GM21390 (cell line): ENCODE measurements around the gene BCAS1.
A peak's percentile ranks its signal among the peaks of the same experiment; 100 is the strongest.

ENCODE experiments used
- ATAC-seq: cut with Tn5 transposase; IDR thresholded peaks from one replicate; pipeline ENCODE4 v1.9.1; 2021; ENCODE audit not compliant: unreplicated experiment

Gene BCAS1

GRCh38 chr20:53915446-53916172, 154.8 kb downstream of the BCAS1 start:
- ATAC-seq: peak; percentile 53

DNA sequence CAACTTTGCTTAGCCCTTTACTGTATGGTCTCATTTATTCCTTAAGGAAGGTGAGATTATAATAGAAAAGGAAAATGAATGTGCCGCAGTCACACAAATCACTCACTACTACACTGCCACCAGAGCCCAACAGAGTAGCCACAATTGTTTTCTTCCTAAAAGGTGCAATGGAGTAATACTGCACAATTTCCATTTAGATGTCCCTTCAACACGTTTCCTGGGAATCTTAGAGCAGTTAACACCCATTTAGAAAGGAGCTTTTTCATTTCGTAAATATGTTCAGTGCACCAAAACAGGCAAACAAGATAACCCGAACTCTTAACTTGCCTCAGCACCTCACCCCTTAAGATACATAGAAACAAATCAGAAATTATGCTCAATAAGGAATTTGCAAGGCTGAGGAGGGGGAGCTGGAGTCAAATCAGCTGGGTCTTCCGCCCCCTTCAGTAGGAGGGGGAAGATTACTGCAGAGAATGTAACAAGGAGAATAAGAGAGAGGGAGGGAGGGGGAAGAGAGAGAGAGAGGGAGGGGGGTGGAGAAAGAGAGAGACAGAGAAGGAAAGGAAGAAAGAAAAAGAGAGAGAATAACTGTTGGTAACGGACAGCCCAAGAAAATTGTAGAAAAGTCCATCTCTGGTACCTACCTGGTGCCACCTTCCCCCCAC, 155.5 kb downstream of the BCAS1 start:
- ATAC-seq: no peak

DNA sequence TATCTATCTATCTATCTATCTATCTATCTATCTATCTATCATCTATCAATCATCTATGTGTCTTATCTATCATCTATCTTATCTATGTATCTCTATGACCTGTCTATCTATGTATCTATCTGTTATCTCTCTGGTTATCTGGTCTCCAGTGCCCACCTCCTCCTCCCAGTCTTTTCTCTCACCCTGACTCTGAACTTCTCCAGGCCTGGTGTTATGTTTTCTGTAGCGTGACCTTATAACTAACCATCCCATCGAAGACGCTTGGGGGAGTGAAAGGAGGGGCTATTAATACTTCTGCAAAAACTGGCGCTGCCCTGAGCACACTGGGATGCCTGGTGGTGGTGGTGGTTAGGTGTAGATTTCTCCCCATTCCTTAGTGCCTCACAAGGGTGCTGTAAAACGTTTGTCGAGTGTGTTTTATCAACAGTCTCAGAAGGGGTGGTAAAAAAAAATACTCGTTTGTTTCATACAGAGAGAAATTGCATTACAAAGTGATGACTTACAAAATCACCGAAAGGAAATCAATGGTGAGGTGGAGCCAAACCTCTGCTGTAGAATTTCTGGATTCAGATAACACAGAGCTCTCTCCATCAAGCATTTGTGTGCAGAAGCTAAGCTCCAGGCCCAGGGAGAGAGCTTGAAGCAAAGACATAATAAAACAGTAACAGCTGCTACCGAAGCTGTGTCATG, 156.2 kb downstream of the BCAS1 start:
- ATAC-seq: no peak

DNA sequence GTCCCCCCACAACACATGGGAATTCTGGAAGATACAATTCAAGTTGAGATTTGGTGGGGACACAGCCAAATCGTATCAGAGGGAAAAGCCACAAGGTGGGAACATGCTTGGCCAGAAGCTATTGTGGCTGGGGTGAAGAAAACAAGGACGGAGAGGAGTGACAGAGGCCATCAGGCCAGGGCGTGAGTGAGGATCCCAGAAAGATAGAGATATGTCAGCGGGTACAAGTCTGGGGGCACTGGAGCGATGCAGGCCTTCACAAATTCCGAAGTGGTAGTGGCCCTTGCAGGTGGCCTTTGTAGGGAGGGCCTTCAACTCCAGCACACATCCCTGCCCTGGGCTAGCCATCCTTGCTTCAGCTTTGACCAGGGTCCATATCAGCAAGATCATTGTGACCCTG, 159.1 kb downstream of the BCAS1 start:
- ATAC-seq: no peak

GRCh38 chr20:53910351-53911002, 159.9 kb downstream of the BCAS1 start:
- no peak for ATAC-seq

- ATAC-seq: no peak
Observed at GRCh38 chr20:53907968-53908751, 162.2 kb downstream of the BCAS1 start.

DNA sequence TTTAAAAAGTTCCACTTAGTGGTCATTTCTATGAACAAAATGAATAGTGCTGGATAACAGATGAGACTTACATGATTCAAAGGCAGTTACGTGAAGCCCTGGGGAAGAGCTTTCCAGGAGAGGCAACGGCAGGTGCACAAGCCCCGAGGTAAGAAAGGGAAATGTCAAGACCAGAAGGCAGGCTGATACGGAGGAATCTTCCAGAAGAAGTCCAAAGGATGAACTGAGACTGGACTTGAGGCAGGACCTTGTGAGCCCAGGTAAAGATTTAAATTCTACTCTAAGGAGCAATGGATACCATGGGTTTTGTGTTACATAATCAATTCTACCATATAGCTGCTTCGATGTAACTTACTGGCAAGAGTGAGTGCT, 164.6 kb downstream of the BCAS1 start:
- no peak for ATAC-seq

DNA sequence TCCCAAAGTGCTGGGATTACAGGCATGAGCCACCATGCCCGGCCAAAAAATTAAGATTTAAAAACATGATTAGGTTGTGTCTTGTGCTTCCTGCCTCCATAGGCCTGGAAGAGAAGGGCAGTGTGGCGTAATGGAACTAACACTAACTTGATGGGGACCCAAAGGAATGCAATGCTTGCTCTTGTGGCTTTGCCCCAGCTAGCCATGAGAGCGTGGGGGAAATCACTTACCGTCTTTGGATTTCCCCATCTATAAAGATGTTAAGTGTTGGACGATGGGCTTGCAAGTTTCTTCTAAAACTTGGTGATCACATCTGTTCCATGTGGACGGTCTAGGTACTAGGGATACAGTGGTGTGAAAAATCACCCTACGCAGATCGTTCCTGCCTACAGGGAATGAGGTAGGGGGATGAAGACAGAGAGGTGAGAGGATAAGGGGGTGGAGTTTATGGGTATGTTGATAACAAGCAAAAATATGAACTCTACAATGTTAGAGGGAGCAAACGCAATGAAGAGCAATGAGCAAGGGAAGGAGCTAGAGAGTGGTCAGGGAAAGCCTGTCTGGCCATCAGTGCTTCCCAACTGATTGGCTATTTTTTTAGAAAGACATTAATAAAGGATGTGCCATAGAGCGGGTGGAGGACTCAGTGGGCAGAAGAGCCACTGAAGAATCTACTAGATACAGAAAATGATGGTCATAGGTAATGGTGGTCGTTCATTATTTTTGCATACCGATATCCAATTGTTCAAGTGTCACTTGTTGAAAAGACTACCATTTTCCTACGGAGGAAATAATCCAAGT, 165.2 kb downstream of the BCAS1 start:
- no peak for ATAC-seq

DNA sequence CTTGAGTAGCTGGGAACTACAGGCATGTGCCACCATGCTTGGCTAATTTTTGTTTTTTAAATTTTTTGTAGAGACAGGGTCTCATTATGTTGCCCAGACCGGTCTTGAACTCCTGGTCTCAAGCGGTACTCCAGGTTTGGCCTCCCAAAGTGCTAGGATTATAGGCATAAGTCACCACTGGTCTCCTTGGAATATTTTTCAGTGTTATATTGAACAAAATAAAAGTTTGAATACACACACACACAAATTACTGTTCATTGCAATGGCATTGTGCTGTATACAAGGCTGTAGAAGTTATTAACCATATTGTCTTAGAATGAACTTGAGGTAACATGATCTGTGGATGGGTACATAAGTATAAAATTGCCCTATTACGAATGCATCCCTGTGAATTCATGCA, 166.1 kb downstream of the BCAS1 start:
- ATAC-seq: no peak

DNA sequence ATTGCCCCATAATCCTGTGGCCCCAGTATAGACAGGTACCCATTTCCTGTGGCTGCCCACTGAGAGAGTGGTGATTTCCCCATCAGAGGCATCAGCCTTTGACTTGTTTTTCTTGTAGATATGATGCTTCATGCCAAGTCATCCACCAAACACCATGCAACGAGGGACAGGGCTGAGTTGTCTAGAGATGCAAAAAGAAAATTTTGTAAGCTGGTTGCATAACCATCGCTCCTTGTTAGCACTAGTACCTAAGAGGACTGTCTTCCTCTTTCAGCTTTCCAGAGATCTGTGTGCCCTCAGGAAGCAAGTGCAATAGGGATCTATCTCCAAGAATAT, 166.8 kb downstream of the BCAS1 start:
- ATAC-seq: no peak

GRCh38 chr20:53902968-53903651, 167.3 kb downstream of the BCAS1 start:
- no peak for ATAC-seq

GRCh38 chr20:53901497-53902096, 168.8 kb downstream of the BCAS1 start:
- no peak for ATAC-seq

DNA sequence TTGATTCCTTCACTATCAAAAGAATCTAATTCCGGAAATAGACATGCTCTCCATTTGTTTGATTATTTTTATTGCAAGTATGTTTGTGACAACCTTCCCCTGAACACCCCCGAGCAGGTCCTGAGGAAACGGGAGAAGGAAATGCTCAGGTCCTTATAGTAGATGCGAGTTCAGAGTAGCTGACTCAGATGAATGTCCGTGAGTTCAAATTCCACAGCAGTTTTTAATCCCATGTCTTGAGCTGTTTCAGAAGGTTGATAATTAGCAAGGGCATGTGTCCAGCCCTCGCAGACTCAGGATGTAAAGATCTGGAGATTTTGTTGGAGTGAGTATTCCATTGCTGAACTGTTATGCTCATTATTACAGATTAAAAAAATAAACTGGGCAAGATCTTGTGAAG, 169.3 kb downstream of the BCAS1 start:
- ATAC-seq: no peak

GRCh38 chr20:53900380-53900999, 169.9 kb downstream of the BCAS1 start:
- no peak for ATAC-seq

DNA sequence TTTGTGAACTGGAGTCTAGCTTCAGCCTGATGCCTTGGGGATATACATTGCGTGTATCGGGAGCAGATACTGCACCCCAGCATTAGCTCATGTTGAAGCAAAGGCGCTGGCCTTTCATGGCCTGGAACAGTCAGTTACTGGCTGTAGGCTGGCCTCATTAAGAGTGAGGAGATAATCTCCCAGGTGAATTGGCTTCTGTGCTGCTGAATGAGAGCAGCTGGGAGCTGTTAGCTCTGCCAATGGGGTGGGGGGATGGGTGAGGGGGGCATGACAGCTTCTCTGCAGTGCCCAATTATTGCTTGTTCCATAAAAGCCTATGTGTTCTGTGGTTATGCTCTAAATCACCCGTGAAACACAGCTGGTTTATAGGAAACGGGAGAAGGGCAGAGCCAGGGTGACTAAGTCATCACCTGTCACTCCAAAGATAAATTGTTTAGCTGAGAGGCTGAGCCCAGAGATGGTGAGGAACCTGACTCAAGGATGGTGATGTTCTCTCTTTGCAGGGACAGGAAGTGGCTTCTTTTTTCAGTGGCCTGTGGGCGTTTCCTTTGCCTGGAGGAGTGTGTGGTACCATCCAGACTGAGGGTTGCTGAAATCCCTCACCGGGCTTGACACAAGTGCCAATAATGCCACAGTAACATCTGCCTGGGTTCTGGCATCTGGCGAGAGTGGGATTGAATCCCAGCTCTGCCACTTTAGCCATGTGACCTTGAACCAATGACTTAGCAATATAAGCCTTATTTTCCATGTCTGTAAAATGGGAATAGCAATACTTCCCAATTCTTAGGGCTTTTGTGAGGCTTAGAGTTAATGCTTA, 170.8 kb downstream of the BCAS1 start:
- peak; percentile 74 for ATAC-seq

- no peak for ATAC-seq
Observed at GRCh38 chr20:53898556-53898931, 171.8 kb downstream of the BCAS1 start.

GRCh38 chr20:53897884-53898555, 172.4 kb downstream of the BCAS1 start:
- ATAC-seq: no peak
